NK-92 (cell line): Measurements from ENCODE around the gene LHFPL3.
"Not testable (repeated sequence)": the region's sequence is repeated elsewhere in the genome, so short reads cannot be mapped to it uniquely, and the experiment has no call there.

Experiments
- DNase-seq: peaks from one replicate; lab custom pipeline; 2025; ENCODE audit not compliant: unreplicated experiment; lab: John Stamatoyannopoulos, UW

LHFPL3 gene

GRCh38 chr7:104677587-104677986 lies 349.2 kb downstream of the LHFPL3 start:
- no peak for DNase-seq

GRCh38 chr7:104679085-104679484 lies 350.7 kb downstream of the LHFPL3 start:
- DNase-seq = no peak

GRCh38 chr7:104686286-104686685 lies 357.9 kb downstream of the LHFPL3 start:
- no peak for DNase-seq

- no peak for DNase-seq
Measured at GRCh38 chr7:104694710-104695109, 366.3 kb downstream of the LHFPL3 start.

- no peak for DNase-seq
Measured at GRCh38 chr7:104695563-104695962, 367.2 kb downstream of the LHFPL3 start.

- DNase-seq = no peak
Measured at GRCh38 chr7:104700336-104700735, 371.9 kb downstream of the LHFPL3 start.

- not testable (repeated sequence) for DNase-seq
Measured at GRCh38 chr7:104721027-104721426, 392.6 kb downstream of the LHFPL3 start.

GRCh38 chr7:104723001-104723400 lies 394.6 kb downstream of the LHFPL3 start:
- no peak for DNase-seq

- DNase-seq = no peak
Measured at GRCh38 chr7:104758504-104758903, 430.1 kb downstream of the LHFPL3 start.

GRCh38 chr7:104761892-104762291 lies 433.5 kb downstream of the LHFPL3 start:
- DNase-seq = no peak

GRCh38 chr7:104767113-104767512 lies 438.7 kb downstream of the LHFPL3 start:
- no peak for DNase-seq

- DNase-seq = no peak
Measured at GRCh38 chr7:104767826-104768536, 439.6 kb downstream of the LHFPL3 start.

GRCh38 chr7:104772405-104773345 lies 444.3 kb downstream of the LHFPL3 start:
- DNase-seq = no peak

GRCh38 chr7:104773796-104774195 lies 445.4 kb downstream of the LHFPL3 start:
- no peak for DNase-seq

GRCh38 chr7:104775531-104775930 lies 447.1 kb downstream of the LHFPL3 start:
- no peak for DNase-seq

GRCh38 chr7:104777301-104777800 lies 448.9 kb downstream of the LHFPL3 start:
- no peak for DNase-seq

GRCh38 chr7:104779888-104780287 lies 451.5 kb downstream of the LHFPL3 start:
- DNase-seq = no peak

GRCh38 chr7:104784686-104785085 lies 456.3 kb downstream of the LHFPL3 start:
- DNase-seq = no peak

- DNase-seq = no peak
Measured at GRCh38 chr7:104789780-104790179, 461.4 kb downstream of the LHFPL3 start.

GRCh38 chr7:104790440-104790839 lies 462.0 kb downstream of the LHFPL3 start:
- DNase-seq = no peak

- DNase-seq = no peak
Measured at GRCh38 chr7:104791080-104791479, 462.7 kb downstream of the LHFPL3 start.

- DNase-seq = no peak
Measured at GRCh38 chr7:104793066-104793465, 464.7 kb downstream of the LHFPL3 start.
